Kidney (tissue), 14 donors: Measurements from ENCODE around the gene OR51E2. TPM values are rescaled to one million over a fixed set of nuclear protein-coding genes. Genes with fewer than 3 reads are reported as not detected.

ENCODE experiments used
- DNase-seq, 5 donors: peaks; one replicate each; pipeline ENCODE4 v3.0.0-alpha.2; 2013 to 2020
- FAIRE-seq: peaks from 2 replicates; lab custom pipeline; 2012; peaks lifted over from hg19 to GRCh38; lab: Jason Lieb, UNC
- H3K27ac ChIP-seq, 2 donors: one replicate each; pipeline ENCODE4 v1.7.0; 2013; ENCODE audit warnings: low read depth in 2 of 2, low read length in 2 of 2, inconsistent platforms in 1 of 2
- H3K27me3 ChIP-seq: one replicate; pipeline ENCODE4 v1.7.1; 2013; ENCODE audit warnings: low read length, inconsistent platforms; ENCODE audit not compliant: control insufficient read depth, insufficient read depth
- H3K36me3 ChIP-seq, 3 donors: one replicate each; pipeline versions ENCODE4 v1.7.0 to v1.7.1; 2013; ENCODE audit warnings: low read length in 3 of 3, control low read depth in 1 of 3, inconsistent platforms in 1 of 3; ENCODE audit not compliant: insufficient read depth in 3 of 3, control insufficient read depth in 2 of 3
- H3K4me1 ChIP-seq, 3 donors: one replicate each; pipeline versions ENCODE4 v1.7.0 to v1.7.1; 2013; ENCODE audit warnings: low read length in 3 of 3, inconsistent platforms in 1 of 3, low read depth in 1 of 3; ENCODE audit not compliant: control insufficient read depth in 2 of 3, insufficient read depth in 2 of 3
- H3K4me3 ChIP-seq, 3 donors: one replicate each; pipeline versions ENCODE4 v1.7.0 to v1.8.1; 2013; ENCODE audit warnings: low read length in 3 of 3, control low read depth in 1 of 3, inconsistent platforms in 1 of 3
- H3K9ac ChIP-seq, 3 donors: one replicate each; pipeline versions ENCODE4 v1.7.0 to v1.7.1; 2013; ENCODE audit warnings: low read length in 3 of 3, control low read depth in 1 of 3, inconsistent platforms in 1 of 3
- H3K9me3 ChIP-seq, 3 donors: one replicate each; pipeline versions ENCODE4 v1.7.0 to v1.7.1; 2013; ENCODE audit warnings: low read length in 3 of 3, control low read depth in 1 of 3, inconsistent platforms in 1 of 3; ENCODE audit not compliant: control insufficient read depth in 2 of 3, insufficient read depth in 1 of 3
- intact Hi-C: fragments of 100-400 bp; cut with DNase I; formaldehyde crosslinking; loops from one replicate; pipeline ENCODE4 v1.11.1; 2022
- polyA plus RNA-seq: library from polyadenylated mRNA; stranded (reverse); fragments of 350-450 nt; fragmentation: Illumina TruSeq; extraction: RNeasy Lipid Tissue Mini Kit (QIAGEN cat#74804); gene quantifications from one replicate; pipeline ENCODE4 v1.2.3, GENCODE V29; 2014; ENCODE audit warnings: low read depth, low replicate concordance; ENCODE audit not compliant: insufficient read depth
- total RNA-seq: library from RNA; stranded (reverse); fragmentation: NEBNext Ultra II Directional; extraction: Animal tissue kit (Norgen Biotek cat#: 25700); gene quantifications from one replicate; pipeline ENCODE4 v1.2.1, GENCODE V29; 2021
- TF ChIP-seq, protein P1 (sequence below): IDR thresholded peaks from 3 replicates; pipeline ENCODE4 v1.5.1; 2012; ENCODE audit warnings: mild to moderate bottlenecking, moderate library complexity, borderline replicate concordance; ENCODE audit not compliant: insufficient read depth; ENCODE audit errors: extremely low read depth
- donor health status: control.
- donor health status: control.
- donor health status: control.
- donor health status: control.
- donor health status: control.
- donor health status: DM: yes; HTN: yes; CAD: no.
- donor health status: Normal renal cell carcinoma (clear cell type).

Gene OR51E2
- total and polyA plus RNA-seq, 2 donors from 2014 or later: 0.95 to 1.2 TPM

DNA sequence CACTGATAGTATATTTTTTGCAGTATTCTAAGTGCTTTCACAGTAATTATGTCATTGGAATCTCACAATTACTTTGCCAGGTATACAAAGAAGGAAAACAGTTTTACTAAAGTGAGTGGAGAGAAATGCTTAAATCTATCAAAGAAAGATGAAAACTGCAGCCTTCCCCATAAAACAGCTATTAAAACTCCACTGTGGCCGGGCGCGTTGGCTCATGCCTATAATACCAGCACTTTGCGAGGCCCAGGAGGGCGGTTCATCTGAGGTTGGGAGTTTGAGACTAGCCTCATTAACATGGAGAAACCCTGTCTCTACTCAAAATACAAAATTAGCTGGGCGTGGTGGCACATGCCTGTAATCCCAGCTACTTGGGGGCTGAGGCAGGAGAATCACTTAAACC is 34.8 kb downstream of the OR51E2 start:
- Histone ChIP-seq H3K4me1 (no peaks in the 10 kb centered on the region), H3K36me3 (no peaks in the 10 kb centered on the region), H3K4me3 (no peak overlapping the region), H3K9me3 (no peaks in the 10 kb centered on the region), H3K27me3 (no peaks in the 10 kb centered on the region), H3K9ac (no peak overlapping the region), H3K27ac (no peak overlapping the region)
- FAIRE-seq (no peak), DNase-seq (no peak)
- TF ChIP-seq, protein P1, sequence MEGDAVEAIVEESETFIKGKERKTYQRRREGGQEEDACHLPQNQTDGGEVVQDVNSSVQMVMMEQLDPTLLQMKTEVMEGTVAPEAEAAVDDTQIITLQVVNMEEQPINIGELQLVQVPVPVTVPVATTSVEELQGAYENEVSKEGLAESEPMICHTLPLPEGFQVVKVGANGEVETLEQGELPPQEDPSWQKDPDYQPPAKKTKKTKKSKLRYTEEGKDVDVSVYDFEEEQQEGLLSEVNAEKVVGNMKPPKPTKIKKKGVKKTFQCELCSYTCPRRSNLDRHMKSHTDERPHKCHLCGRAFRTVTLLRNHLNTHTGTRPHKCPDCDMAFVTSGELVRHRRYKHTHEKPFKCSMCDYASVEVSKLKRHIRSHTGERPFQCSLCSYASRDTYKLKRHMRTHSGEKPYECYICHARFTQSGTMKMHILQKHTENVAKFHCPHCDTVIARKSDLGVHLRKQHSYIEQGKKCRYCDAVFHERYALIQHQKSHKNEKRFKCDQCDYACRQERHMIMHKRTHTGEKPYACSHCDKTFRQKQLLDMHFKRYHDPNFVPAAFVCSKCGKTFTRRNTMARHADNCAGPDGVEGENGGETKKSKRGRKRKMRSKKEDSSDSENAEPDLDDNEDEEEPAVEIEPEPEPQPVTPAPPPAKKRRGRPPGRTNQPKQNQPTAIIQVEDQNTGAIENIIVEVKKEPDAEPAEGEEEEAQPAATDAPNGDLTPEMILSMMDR: no peak
- intact Hi-C loops: no loop called here

DNA sequence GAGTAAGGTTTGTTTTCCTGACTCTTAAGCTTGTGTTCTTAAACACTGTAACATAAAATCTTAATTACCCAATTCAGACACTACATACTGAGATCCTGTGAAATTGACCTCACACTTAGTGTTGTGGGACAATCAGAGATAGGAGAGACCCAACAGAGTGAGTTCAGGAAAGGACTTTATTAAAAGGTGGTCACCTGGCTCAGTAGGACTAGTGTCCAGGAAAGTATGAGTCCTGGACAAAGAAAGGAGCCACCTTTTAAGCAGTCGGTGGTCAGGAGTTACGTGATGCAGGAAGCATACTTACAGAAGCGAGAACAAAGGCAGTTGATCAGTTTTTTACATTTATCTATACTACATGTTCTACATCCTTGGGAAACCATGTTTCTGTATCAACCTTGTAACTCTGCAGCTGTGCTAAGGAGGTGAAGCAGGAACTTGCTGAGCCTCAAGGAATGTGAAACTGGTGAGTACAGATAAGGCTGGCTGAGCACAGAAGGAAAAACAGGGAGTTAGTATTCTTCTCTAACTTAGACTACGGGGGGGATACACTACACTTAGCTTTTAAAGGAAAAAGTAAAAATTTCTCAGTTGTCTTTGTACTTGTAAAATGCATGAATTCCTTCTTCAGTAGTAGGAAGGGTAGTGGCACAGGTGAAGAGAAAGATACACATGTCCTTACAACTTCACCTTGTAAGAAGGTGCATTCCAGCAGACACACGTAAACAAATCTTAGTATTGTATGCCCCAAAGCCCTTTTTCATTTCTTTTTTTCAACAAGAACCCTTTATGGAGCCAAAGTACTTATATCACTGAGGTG is 38.8 kb downstream of the OR51E2 start:
- peak in 2 of 5 donors; percentile 77 to 78 for DNase-seq
- TF ChIP-seq, protein P1: no peak
- no peaks in the 10 kb centered on the region for H3K36me3 ChIP-seq
- H3K27ac ChIP-seq: no peak overlapping the region
- no peak overlapping the region for H3K4me3 ChIP-seq
- no peaks in the 10 kb centered on the region for H3K4me1 ChIP-seq
- intact Hi-C loops: no loop called here
- H3K9ac ChIP-seq: no peak overlapping the region
- H3K9me3 ChIP-seq: no peaks in the 10 kb centered on the region
- no peak for FAIRE-seq
- no peaks in the 10 kb centered on the region for H3K27me3 ChIP-seq

DNA sequence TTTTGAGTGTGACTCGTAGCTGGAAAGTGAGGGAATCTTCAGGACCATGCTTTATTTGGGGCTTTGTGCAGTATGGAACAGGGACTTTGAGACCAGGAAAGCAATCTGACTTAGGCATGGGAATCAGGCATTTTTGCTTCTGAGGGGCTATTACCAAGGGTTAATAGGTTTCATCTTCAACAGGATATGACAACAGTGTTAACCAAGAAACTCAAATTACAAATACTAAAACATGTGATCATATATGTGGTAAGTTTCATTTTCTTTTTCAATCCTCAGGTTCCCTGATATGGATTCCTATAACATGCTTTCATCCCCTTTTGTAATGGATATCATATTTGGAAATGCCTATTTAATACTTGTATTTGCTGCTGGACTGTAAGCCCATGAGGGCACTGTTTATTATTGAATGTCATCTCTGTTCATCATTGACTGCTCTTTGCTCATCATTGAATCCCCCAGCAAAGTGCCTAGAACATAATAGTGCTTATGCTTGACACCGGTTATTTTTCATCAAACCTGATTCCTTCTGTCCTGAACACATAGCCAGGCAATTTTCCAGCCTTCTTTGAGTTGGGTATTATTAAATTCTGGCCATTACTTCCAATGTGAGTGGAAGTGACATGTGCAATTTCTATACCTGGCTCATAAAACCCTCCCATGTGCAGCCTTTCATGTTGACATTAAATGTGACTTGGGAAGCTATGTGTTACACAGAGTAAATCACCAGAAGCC is 42.9 kb downstream of the OR51E2 start:
- Histone ChIP-seq H3K27me3 (no peaks in the 10 kb centered on the region), H3K36me3 (no peaks in the 10 kb centered on the region), H3K9ac (no peak overlapping the region), H3K27ac (no peak overlapping the region), H3K9me3 (no peaks in the 10 kb centered on the region), H3K4me1 (no peaks in the 10 kb centered on the region), H3K4me3 (no peak overlapping the region)
- FAIRE-seq: no peak
- no peak for DNase-seq
- TF ChIP-seq, protein P1: no peak
- intact Hi-C loops: no loop called here
